HS-5 (cell line): Measurements from ENCODE around the gene ANKRD16.
"Not testable (repeated sequence)": the region's sequence is repeated elsewhere in the genome, so short reads cannot be mapped to it uniquely, and the experiment has no call there.

Source experiments
- DNase-seq: peaks from one replicate; pipeline ENCODE4 v3.0.0-alpha.2; 2012; ENCODE audit warnings: low read depth

The ANKRD16 gene

GRCh38 chr10:5876181-5876768 is 13.4 kb downstream of the ANKRD16 start:
- DNase-seq = no peak

- DNase-seq = no peak
Observed at GRCh38 chr10:5873515-5873995, 16.1 kb downstream of the ANKRD16 start.

- no peak for DNase-seq
Observed at GRCh38 chr10:5871596-5871995, 18.1 kb downstream of the ANKRD16 start.

GRCh38 chr10:5869156-5869555 is 20.5 kb downstream of the ANKRD16 start:
- no peak for DNase-seq

- DNase-seq = not testable (repeated sequence)
Observed at GRCh38 chr10:5868383-5868782, 21.3 kb downstream of the ANKRD16 start.

GRCh38 chr10:5867091-5867615 is 22.5 kb downstream of the ANKRD16 start:
- not testable (repeated sequence) for DNase-seq

GRCh38 chr10:5866451-5867081 is 23.1 kb downstream of the ANKRD16 start:
- DNase-seq = not testable (repeated sequence)

- not testable (repeated sequence) for DNase-seq
Observed at GRCh38 chr10:5862981-5863685, 26.6 kb downstream of the ANKRD16 start.

GRCh38 chr10:5862360-5862961 is 27.2 kb downstream of the ANKRD16 start:
- no peak for DNase-seq

GRCh38 chr10:5860066-5860465 is 29.6 kb downstream of the ANKRD16 start:
- DNase-seq = no peak

- no peak for DNase-seq
Observed at GRCh38 chr10:5858811-5859210, 30.9 kb downstream of the ANKRD16 start.

GRCh38 chr10:5856701-5857004 is 33.0 kb downstream of the ANKRD16 start:
- DNase-seq = no peak

GRCh38 chr10:5855979-5856700 is 33.6 kb downstream of the ANKRD16 start:
- DNase-seq = no peak

- DNase-seq = no peak
Observed at GRCh38 chr10:5854131-5854475, 35.6 kb downstream of the ANKRD16 start.

- DNase-seq = not testable (repeated sequence)
Observed at GRCh38 chr10:5846667-5847066, 43.0 kb downstream of the ANKRD16 start.

GRCh38 chr10:5844345-5845055 is 45.2 kb downstream of the ANKRD16 start:
- DNase-seq = no peak

GRCh38 chr10:5843686-5844344 is 45.9 kb downstream of the ANKRD16 start:
- no peak for DNase-seq

GRCh38 chr10:5841965-5842364 is 47.7 kb downstream of the ANKRD16 start:
- no peak for DNase-seq

- no peak for DNase-seq
Observed at GRCh38 chr10:5840314-5841307, 49.1 kb downstream of the ANKRD16 start.

- DNase-seq = not testable (repeated sequence)
Observed at GRCh38 chr10:5836181-5836580, 53.5 kb downstream of the ANKRD16 start.
